GM18951 (cell line): ENCODE measurements around the gene PRDM1.

Source experiments
- POLR2A ChIP-seq: IDR thresholded peaks from 4 replicates; pipeline ENCODE4 v1.6.1; 2011; ENCODE audit warnings: mild to moderate bottlenecking; ENCODE audit not compliant: insufficient read length, insufficient read depth; ENCODE audit errors: extremely low read depth
- in situ Hi-C: fragments of 300-500 bp; cut with MboI; formaldehyde crosslinking; loops from one replicate; pipeline ENCODE4 v1.12.0; 2022; ENCODE audit warnings: low sequenced_read_pairs, mixed read lengths, inconsistent platforms; ENCODE audit not compliant: unreplicated experiment

Gene PRDM1

GRCh38 chr6:106094964-106095335 lies 8.8 kb downstream of the PRDM1 start:
- no peak for TF ChIP-seq POLR2A
- in situ Hi-C loops, result loop anchor here (10.0 kb wide), 1 partner anchor 130 kb away; no protein-coding TSS in a partner anchor

- in situ Hi-C loops, result loop anchor here (10.0 kb wide), 1 partner anchor 127 kb away; no protein-coding TSS in a partner anchor
- no peak for TF ChIP-seq POLR2A
Observed at GRCh38 chr6:106097411-106098231, 11.5 kb downstream of the PRDM1 start.

GRCh38 chr6:106098383-106099234 lies 12.5 kb downstream of the PRDM1 start:
- TF ChIP-seq POLR2A, result peak; percentile 49
- in situ Hi-C loops, result loop anchor here (10.0 kb wide), 1 partner anchor 126 kb away; no protein-coding TSS in a partner anchor

- no peak for TF ChIP-seq POLR2A
Observed at GRCh38 chr6:106099235-106099537, 13.1 kb downstream of the PRDM1 start.

GRCh38 chr6:106100755-106101154 lies 14.6 kb downstream of the PRDM1 start:
- in situ Hi-C loops, result loop anchor here (5.0 kb wide), 1 partner anchor 618 kb away; no protein-coding TSS in a partner anchor
- no peak for TF ChIP-seq POLR2A

More at GRCh38 chr6:106099235-106099537, 13.1 kb downstream of the PRDM1 start:
- in situ Hi-C loops, result loop anchor here (10.0 kb wide), 1 partner anchor 126 kb away; no protein-coding TSS in a partner anchor

GRCh38 chr6:106101466-106101865 lies 15.3 kb downstream of the PRDM1 start:
- no peak for TF ChIP-seq POLR2A
- in situ Hi-C loops, result loop anchor here (5.0 kb wide), 1 partner anchor 619 kb away; no protein-coding TSS in a partner anchor

- in situ Hi-C loops, result loop anchor here (5.0 kb wide), 1 partner anchor 620 kb away; no protein-coding TSS in a partner anchor
- TF ChIP-seq POLR2A, result no peak
Observed at GRCh38 chr6:106102034-106102433, 15.9 kb downstream of the PRDM1 start.

GRCh38 chr6:106102967-106103727 lies 17.0 kb downstream of the PRDM1 start:
- in situ Hi-C loops, result loop anchor here (5.0 kb wide), 1 partner anchor 621 kb away; no protein-coding TSS in a partner anchor

GRCh38 chr6:106103728-106104109 lies 17.6 kb downstream of the PRDM1 start:
- no peak for TF ChIP-seq POLR2A
- in situ Hi-C loops, result loop anchor here (5.0 kb wide), 1 partner anchor 621 kb away; no protein-coding TSS in a partner anchor

More at GRCh38 chr6:106102967-106103727, 17.0 kb downstream of the PRDM1 start:
- no peak for TF ChIP-seq POLR2A

- in situ Hi-C loops, result loop anchor here (5.0 kb wide), 1 partner anchor 622 kb away; no protein-coding TSS in a partner anchor
- TF ChIP-seq POLR2A, result no peak
Observed at GRCh38 chr6:106104476-106104875, 18.3 kb downstream of the PRDM1 start.

GRCh38 chr6:106104941-106105340 lies 18.8 kb downstream of the PRDM1 start:
- in situ Hi-C loops, result loop anchor here (5.0 kb wide), 1 partner anchor 623 kb away; no protein-coding TSS in a partner anchor

GRCh38 chr6:106105493-106105892 lies 19.4 kb downstream of the PRDM1 start:
- in situ Hi-C loops, result no loop called here
- no peak for TF ChIP-seq POLR2A

More at GRCh38 chr6:106104941-106105340, 18.8 kb downstream of the PRDM1 start:
- no peak for TF ChIP-seq POLR2A
